Smooth muscle cell (in vitro differentiated cells): Measurements from ENCODE around the gene KCNN1. TPM values are rescaled to one million over a fixed set of nuclear protein-coding genes. Genes with fewer than 3 reads are reported as not detected.

Experiments used
- DNase-seq: peaks from one replicate; lab custom pipeline; 2025; ENCODE audit not compliant: unreplicated experiment; lab: John Stamatoyannopoulos, UW
- H2AFZ ChIP-seq: fragments of 200-600 bp; sonication (generic); 2 replicates; pipeline ENCODE4 v1.6.0; 2016; ENCODE audit warnings: antibody characterized with exemption, low read depth, mild to moderate bottlenecking
- H3F3A ChIP-seq: fragments of 200-600 bp; sonication (generic); 2 replicates; pipeline ENCODE4 v1.6.0; 2017; ENCODE audit warnings: antibody characterized with exemption, low read depth
- H3K27ac ChIP-seq: fragments of 200-600 bp; sonication (generic); 2 replicates; pipeline ENCODE4 v1.5.1; 2016; ENCODE audit warnings: low read depth, mild to moderate bottlenecking
- H3K27me3 ChIP-seq: fragments of 200-600 bp; sonication (generic); 2 replicates; pipeline ENCODE4 v1.6.1; 2016; ENCODE audit warnings: low read depth, mild to moderate bottlenecking
- H3K36me3 ChIP-seq: fragments of 200-600 bp; sonication (generic); 2 replicates; pipeline ENCODE4 v1.5.1; 2016; ENCODE audit warnings: low read depth
- H3K4me1 ChIP-seq: fragments of 200-600 bp; sonication (generic); 2 replicates; pipeline ENCODE4 v1.5.1; 2016; ENCODE audit warnings: low read depth
- H3K4me2 ChIP-seq: fragments of 200-600 bp; sonication (generic); 2 replicates; pipeline ENCODE4 v1.6.0; 2016; ENCODE audit warnings: mild to moderate bottlenecking
- H3K4me3 ChIP-seq: fragments of 200-600 bp; sonication (generic); 2 replicates; pipeline ENCODE4 v1.5.1; 2016; ENCODE audit warnings: mild to moderate bottlenecking
- H3K79me2 ChIP-seq: fragments of 200-600 bp; sonication (generic); 2 replicates; pipeline ENCODE4 v1.6.0; 2016; ENCODE audit warnings: low read depth, mild to moderate bottlenecking
- H3K9ac ChIP-seq: fragments of 200-600 bp; sonication (generic); 2 replicates; pipeline ENCODE4 v1.6.0; 2016; ENCODE audit warnings: low read depth
- H3K9me3 ChIP-seq: fragments of 200-600 bp; sonication (generic); replicated peaks from 2 replicates; pipeline ENCODE4 v1.5.1; 2016; ENCODE audit warnings: low read depth
- H4K20me1 ChIP-seq: fragments of 200-600 bp; sonication (generic); 2 replicates; pipeline ENCODE4 v1.6.0; 2016; ENCODE audit warnings: low read depth
- WGBS: methylation state at CpG from one replicate; pipeline ENCODE4 v1.1.7; 2016; ENCODE audit warnings: low lambda C conversion rate; 5-methylcytosine and 5-hydroxymethylcytosine counted together
- polyA plus RNA-seq: library from polyadenylated mRNA; unstranded; fragments of >200 nt; fragmentation: Nextera tagmentation; extraction: Ambion mirVana; gene quantifications from 2 replicates; pipeline ENCODE4 v1.2.1, GENCODE V29; 2016
- total RNA-seq: library from RNA; depleted of rRNA; stranded (reverse); fragments of >200 nt; gene quantifications from 2 replicates; pipeline ENCODE4 v1.2.3, GENCODE V29; 2014
- TF ChIP-seq, protein P1 (sequence below): fragments of 200-600 bp; sonication (generic); IDR thresholded peaks from 2 replicates; pipeline ENCODE4 v1.5.1; 2017; ENCODE audit warnings: borderline replicate concordance, mild to moderate bottlenecking, antibody characterized with exemption; ENCODE audit not compliant: insufficient read depth, poor library complexity, severe bottlenecking

The KCNN1 gene
- total and polyA plus RNA-seq, 2 experiments from 2014 or later = 0.22 to 4.2 TPM

DNA sequence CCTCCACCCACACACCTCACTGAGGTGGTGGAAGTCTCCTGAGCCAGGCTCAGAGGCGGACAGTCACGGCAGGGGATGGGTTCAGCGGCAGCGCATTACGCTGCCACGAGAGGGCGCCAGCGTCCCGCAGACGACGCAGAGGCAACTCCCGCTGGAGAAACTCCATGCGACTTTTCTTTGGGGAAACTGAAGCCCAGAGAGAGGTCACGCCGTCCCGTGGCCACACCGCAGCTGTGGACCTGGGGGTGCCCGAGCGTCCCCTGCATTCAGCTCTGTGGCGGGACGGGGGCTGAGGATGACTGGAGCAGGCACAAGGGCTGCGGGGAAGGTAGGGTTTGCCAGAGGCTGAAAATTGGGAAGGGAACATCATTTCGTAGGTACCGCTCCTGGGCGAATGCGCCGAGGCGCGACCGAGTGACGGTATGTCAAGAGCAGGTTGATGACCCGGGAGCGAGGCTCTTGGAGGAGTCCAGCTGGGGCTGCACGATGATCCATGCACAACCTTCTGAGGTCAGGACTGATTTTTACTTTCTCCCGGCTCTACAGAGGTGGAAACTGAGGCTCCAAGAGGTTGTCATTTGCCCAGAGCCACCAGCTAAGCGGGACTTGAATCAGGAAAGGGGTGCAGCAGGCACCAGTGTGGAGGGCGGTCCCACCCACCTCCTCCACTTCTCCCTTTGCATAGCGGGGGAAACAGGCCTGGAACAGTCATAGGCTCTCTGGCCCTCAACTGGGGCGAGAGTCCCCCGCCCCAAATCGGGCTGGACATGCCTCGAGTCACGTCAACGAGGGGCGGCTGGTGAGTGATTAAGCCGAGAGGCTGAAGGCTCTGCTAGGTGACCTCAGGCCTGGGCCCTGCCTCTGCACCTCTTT, 40.4 kb downstream of the KCNN1 start:
- H3K9me3 ChIP-seq = no peaks in the 10 kb centered on the region
- peak overlapping the region; percentile 58 for H3K4me3 ChIP-seq
- H3K36me3 ChIP-seq = no peaks in the 10 kb centered on the region
- 4% methylated on average over 46 of the region's 46 CpGs for WGBS
- TF ChIP-seq, protein P1, sequence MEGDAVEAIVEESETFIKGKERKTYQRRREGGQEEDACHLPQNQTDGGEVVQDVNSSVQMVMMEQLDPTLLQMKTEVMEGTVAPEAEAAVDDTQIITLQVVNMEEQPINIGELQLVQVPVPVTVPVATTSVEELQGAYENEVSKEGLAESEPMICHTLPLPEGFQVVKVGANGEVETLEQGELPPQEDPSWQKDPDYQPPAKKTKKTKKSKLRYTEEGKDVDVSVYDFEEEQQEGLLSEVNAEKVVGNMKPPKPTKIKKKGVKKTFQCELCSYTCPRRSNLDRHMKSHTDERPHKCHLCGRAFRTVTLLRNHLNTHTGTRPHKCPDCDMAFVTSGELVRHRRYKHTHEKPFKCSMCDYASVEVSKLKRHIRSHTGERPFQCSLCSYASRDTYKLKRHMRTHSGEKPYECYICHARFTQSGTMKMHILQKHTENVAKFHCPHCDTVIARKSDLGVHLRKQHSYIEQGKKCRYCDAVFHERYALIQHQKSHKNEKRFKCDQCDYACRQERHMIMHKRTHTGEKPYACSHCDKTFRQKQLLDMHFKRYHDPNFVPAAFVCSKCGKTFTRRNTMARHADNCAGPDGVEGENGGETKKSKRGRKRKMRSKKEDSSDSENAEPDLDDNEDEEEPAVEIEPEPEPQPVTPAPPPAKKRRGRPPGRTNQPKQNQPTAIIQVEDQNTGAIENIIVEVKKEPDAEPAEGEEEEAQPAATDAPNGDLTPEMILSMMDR = peak; percentile 99
- H3K27ac ChIP-seq = peak overlapping the region; percentile 37
- DNase-seq = peak; percentile 72
- no peaks in the 10 kb centered on the region for H3K27me3 ChIP-seq
- peak overlapping the region; percentile 88 for H3K4me2 ChIP-seq
- peak overlapping the region; percentile 16 for H3K9ac ChIP-seq
- no peaks in the 10 kb centered on the region for H3K79me2 ChIP-seq
- peak overlapping the region; percentile 75 for H2AFZ ChIP-seq
- no peaks in the 10 kb centered on the region for H4K20me1 ChIP-seq
- no peaks in the 10 kb centered on the region for H3K4me1 ChIP-seq
- no peaks in the 10 kb centered on the region for H3F3A ChIP-seq

DNA sequence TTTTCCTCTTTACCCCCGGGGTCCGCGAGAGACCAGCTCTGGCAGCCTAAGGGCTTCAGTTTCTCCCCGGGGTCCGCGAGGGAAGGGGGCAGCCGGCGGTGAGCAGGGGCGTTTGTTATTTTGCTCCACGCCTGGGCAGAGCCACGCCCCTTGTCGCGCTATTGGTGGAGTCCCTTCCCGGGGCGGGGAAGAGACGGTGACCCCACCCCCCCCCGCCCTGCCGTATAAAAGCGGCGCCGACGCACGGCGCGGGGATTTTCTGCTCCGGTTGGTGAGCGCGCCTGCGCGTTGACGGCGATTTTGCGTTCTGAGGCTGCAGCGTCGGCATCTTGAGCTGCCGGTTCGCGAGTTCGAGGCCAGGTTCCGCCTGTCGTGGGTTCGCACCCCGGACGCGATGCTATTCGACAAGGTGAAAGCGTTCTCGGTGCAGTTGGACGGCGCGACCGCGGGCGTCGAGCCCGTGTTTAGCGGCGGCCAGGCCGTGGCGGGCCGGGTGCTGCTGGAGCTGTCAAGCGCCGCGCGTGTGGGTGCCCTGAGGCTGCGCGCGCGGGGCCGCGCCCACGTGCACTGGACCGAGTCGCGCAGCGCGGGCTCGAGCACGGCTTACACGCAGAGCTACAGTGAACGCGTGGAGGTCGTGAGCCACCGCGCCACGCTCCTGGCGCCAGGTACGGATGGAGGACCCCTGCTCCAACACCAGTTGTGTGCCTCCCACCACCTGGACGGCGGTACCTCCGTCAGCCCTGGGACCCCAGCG, 41.2 kb downstream of the KCNN1 start, which contains the start of gene ARRDC2:
ARRDC2 (plus strand) TSS at position 254 of the 757 bp plus-strand sequence; CDS start at position 395, 141 bp downstream.
- Histone ChIP-seq H3K4me2 (peak within 1 kb of the TSS; percentile 88), H4K20me1 (no peaks in the 10 kb centered on the region), H3F3A (no peaks in the 10 kb centered on the region), H3K27me3 (no peaks in the 10 kb centered on the region), H2AFZ (peak within 1 kb of the TSS; percentile 75), H3K79me2 (no peaks in the 10 kb centered on the region), H3K9me3 (no peaks in the 10 kb centered on the region), H3K9ac (peak within 1 kb of the TSS; percentile 16), H3K4me1 (no peaks in the 10 kb centered on the region), H3K27ac (peak within 1 kb of the TSS; percentile 37), H3K4me3 (peak within 1 kb of the TSS; percentile 58), H3K36me3 (no peaks in the 10 kb centered on the region)
- TF ChIP-seq, protein P1 = no peak
- peak; percentile 85 for DNase-seq
- 23% methylated on average over 61 of the region's 92 CpGs for WGBS

DNA sequence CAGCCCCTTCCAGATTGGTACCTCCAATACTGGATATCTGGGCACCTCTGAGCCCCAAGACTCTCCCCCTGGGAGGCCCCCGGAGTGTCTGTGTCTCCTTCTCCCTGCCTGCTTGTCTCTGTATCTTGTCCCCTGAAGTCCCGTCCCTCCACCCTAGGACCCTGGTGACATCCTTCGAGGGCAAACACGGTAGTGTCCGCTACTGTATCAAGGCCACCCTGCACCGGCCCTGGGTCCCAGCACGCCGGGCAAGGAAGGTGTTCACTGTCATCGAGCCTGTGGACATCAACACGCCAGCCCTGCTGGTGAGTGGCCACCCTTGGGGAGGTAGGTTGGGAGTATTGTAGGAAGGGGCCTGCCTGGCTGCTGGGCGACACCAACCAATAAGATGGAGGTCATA, 41.9 kb downstream of the KCNN1 start:
- Histone ChIP-seq H2AFZ (no peak overlapping the region), H3K4me3 (no peak overlapping the region), H3F3A (no peaks in the 10 kb centered on the region), H3K9me3 (no peaks in the 10 kb centered on the region), H3K9ac (no peak overlapping the region), H3K27ac (no peak overlapping the region), H3K27me3 (no peaks in the 10 kb centered on the region), H3K4me1 (peaks cover 4% of the 10 kb centered on the region), H4K20me1 (no peaks in the 10 kb centered on the region), H3K4me2 (peak overlapping the region; percentile 88), H3K79me2 (no peaks in the 10 kb centered on the region), H3K36me3 (no peaks in the 10 kb centered on the region)
- no peak for DNase-seq
- WGBS = 97% methylated on average over 11 of the region's 11 CpGs
- TF ChIP-seq, protein P1 = no peak
